Immature natural killer cell (primary cell): Measurements from ENCODE around the gene TDRD7. TPM values are rescaled to one million over a fixed set of nuclear protein-coding genes. Genes with fewer than 3 reads are reported as not detected.
A peak's percentile ranks its signal among the peaks of the same experiment; 100 is the strongest.

ENCODE experiments used
- DNase-seq, 3 donors: peaks; one replicate each; pipeline ENCODE4 v3.0.0; 2022; ENCODE audit warnings: mixed read lengths in 1 of 3
- H3K27ac Mint-ChIP-seq, 6 donors: one replicate each; pipeline ENCODE4 v1.8.0; 2020; ENCODE audit warnings: mixed read lengths in 6 of 6, mild to moderate bottlenecking in 5 of 6, inconsistent platforms in 4 of 6, moderate library complexity in 3 of 6
- H3K27me3 Mint-ChIP-seq, 3 donors: one replicate each; pipeline ENCODE4 v1.8.0; 2020 to 2021; ENCODE audit warnings: low read depth in 3 of 3, mild to moderate bottlenecking in 3 of 3, mixed read lengths in 3 of 3, moderate library complexity in 3 of 3, inconsistent platforms in 1 of 3
- H3K36me3 Mint-ChIP-seq, 3 donors: one replicate each; pipeline ENCODE4 v1.8.0; 2020; ENCODE audit warnings: mixed read lengths in 3 of 3, inconsistent platforms in 2 of 3, mild to moderate bottlenecking in 2 of 3
- H3K4me1 Mint-ChIP-seq, 2 donors: one replicate each; pipeline ENCODE4 v1.8.0; 2020; ENCODE audit warnings: inconsistent platforms in 2 of 2, mild to moderate bottlenecking in 2 of 2, mixed read lengths in 2 of 2, moderate library complexity in 1 of 2
- H3K4me3 Mint-ChIP-seq, 5 donors: one replicate each; pipeline ENCODE4 v1.8.0; 2020; ENCODE audit warnings: mild to moderate bottlenecking in 5 of 5, mixed read lengths in 5 of 5, inconsistent platforms in 3 of 5, moderate library complexity in 3 of 5
- H3K9me3 Mint-ChIP-seq, 6 donors: one replicate each; pipeline ENCODE4 v1.8.0; 2020; ENCODE audit warnings: mild to moderate bottlenecking in 6 of 6, mixed read lengths in 6 of 6, inconsistent platforms in 4 of 6, moderate library complexity in 3 of 6
- polyA plus RNA-seq, 3 donors: library from polyadenylated mRNA; unstranded; fragments of 300-500 nt; fragmentation: Illumina TruSeq; gene quantifications; one replicate each; pipeline ENCODE4 v1.2.3, GENCODE V29; 2021

TDRD7 gene
- polyA plus RNA-seq, 3 donors from 2014 or later, result 6.9 to 9.4 (median 8.4) TPM

DNA sequence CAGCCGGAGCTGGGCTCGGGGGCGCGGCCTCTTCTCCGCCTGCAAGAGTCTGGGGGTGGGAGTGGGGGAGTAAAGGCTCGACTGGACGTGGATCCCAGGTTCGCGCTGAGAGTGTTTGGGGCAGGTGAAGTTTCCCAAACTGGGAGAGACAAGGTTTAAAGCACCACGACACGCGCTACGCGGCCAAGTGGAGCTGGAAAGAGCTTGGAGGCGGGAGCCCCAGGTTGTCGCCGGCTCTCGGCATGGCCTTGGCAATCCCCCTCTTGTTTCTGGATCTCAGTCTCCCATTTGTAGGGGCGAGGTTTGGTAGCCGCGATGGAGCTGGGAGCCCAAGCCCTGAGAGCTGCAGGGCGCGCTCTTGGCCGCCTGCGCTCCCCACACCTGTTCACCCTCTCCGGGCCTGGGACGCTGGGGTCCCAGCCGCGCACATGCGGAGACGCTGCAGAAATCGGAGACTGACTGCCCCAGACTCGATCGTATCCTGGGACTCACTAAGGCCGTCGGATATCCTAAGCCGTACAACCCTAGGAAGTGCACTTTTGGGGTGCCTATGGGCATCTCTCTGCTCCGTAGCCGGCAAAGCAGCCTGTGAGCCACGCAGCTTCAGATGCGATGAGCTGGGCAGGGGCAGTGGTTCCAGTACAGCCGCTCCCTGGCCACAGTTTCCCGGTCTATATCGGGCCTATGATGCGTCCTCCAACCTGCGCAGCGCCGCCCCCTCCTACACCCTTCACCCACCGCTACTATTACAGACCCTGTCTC is 90.5 kb downstream of the TDRD7 start:
- H3K27ac Mint-ChIP-seq, result no peak overlapping the region
- H3K4me3 Mint-ChIP-seq, result peak overlapping the region; percentile 62 to 84 (median 75)
- H3K27me3 Mint-ChIP-seq, result peaks cover 13 to 19% (median 18%) of the 10 kb centered on the region in 3 donors
- H3K36me3 Mint-ChIP-seq, result no peaks in the 10 kb centered on the region
- H3K9me3 Mint-ChIP-seq, result no peaks in the 10 kb centered on the region
- DNase-seq, result no peak
- peaks cover 19 to 21% of the 10 kb centered on the region in 2 donors for H3K4me1 Mint-ChIP-seq

DNA sequence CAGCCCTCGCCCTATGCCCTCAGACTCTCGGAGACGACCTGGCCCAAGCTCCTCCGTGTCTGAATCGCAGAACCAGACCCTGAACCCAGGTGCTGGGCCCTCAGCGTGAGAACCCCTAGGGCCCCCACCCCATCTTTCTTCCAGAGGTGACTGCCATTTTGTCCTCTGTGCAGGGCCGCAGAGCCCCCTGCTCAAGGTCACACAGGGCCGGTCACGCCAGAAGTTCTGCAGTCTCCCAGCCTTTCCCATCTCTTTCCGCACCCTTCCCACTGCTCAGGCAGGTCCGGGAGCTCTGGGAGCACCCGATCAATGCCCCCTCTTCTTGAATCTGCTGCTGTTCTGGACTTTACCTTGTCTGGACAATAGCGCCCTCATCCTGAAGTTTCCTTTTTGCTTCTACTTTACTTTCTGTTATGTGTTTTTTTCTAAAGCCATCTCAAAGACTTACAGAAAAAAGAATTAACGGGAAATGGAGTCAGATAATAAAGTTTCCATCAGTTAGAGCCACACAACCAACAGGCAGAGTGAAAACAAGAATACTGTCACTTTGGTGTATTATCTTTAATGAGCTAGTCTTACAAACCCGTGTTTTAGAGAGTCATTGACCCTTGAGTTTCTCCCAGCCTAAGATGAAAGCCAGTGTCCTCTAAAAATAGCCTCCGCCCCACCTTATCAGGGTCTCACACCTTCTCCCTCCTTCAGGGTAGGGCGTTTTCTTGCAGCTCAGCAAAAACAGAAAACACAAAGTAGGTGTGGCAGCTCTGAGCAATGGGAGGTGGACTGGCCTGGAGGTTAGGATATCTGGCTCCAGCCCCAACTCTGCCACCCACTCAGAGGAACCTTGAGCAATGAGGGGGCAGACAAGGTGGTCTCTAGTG is 91.3 kb downstream of the TDRD7 start:
- Mint-ChIP-seq H3K4me3 (peak overlapping the region; percentile 62 to 84 (median 75)), H3K9me3 (no peaks in the 10 kb centered on the region), H3K4me1 (peaks cover 19 to 21% of the 10 kb centered on the region in 2 donors), H3K36me3 (no peaks in the 10 kb centered on the region), H3K27ac (no peak overlapping the region), H3K27me3 (peaks cover 13 to 23% (median 18%) of the 10 kb centered on the region in 3 donors)
- no peak for DNase-seq

DNA sequence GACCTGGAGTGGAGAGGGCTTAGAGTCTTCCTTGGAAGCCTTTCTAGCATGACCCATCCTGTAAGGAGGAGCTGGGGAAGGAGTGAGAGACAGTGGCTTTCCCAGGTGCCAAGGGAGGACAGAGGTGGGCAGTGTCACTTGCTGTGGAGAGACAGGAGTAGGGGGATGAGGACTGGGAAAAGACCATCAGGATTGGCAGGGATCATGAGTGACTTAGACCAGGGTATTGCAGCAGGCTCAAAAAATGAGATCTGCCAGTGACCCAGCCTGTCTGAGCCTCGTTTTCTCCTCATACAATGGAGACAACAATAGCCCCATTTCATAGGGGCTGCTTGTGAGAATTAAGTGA is 91.9 kb downstream of the TDRD7 start:
- no peaks in the 10 kb centered on the region for H3K9me3 Mint-ChIP-seq
- no peak overlapping the region for H3K4me3 Mint-ChIP-seq
- no peaks in the 10 kb centered on the region for H3K36me3 Mint-ChIP-seq
- H3K4me1 Mint-ChIP-seq, result peaks cover 19 to 21% of the 10 kb centered on the region in 2 donors
- peaks cover 13 to 24% (median 18%) of the 10 kb centered on the region in 3 donors for H3K27me3 Mint-ChIP-seq
- no peak for DNase-seq
- H3K27ac Mint-ChIP-seq, result no peak overlapping the region

DNA sequence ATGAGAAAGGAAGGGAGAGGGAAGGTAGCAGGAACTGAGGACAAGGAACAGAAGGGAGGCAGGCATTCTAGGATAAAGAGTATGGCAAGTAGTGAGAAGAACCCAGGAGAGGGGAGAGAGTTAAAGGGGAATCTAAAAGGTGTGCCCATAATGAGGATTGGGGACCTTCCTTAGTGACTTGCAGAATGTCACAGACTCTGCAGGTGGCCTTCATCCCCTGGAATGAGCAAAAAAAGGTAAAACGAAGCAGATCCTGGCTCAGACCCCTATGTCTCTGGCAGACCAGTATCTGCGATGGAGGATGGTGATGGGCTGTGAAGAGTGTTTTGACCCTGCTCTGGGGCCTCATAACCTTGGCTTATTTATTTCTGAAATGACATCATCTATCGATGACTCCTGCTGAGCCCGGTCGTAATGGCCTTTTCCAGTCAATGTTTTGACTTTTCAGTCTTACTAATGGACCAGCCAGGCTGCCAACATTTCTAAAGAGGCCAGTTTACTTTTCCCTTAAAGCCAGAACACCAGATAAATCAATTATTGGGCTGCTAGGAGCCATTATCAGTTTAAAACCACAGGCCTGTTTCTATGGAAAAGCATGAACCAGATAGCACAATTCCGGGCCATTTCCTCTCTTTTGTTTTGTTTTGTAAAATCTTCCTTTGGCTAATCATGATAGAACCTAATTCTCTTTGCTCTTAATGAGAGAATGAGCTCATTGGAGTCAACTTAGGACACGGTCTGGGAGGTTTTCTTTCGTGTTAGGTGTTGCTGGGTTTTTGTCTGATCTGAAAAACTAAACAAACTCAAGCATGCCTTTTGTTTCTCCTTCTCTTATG is 92.7 kb downstream of the TDRD7 start:
- Mint-ChIP-seq H3K27ac (no peak overlapping the region), H3K9me3 (no peaks in the 10 kb centered on the region), H3K36me3 (no peaks in the 10 kb centered on the region), H3K27me3 (peaks cover 13 to 24% (median 18%) of the 10 kb centered on the region in 3 donors), H3K4me3 (no peak overlapping the region), H3K4me1 (peaks cover 19 to 21% of the 10 kb centered on the region in 2 donors)
- no peak for DNase-seq

GRCh38 chr9:97505845-97506244 is 93.9 kb downstream of the TDRD7 start:
- DNase-seq, result no peak
- Mint-ChIP-seq H3K4me3 (no peak overlapping the region), H3K27ac (no peak overlapping the region), H3K4me1 (peaks cover 17 to 19% of the 10 kb centered on the region in 2 donors), H3K9me3 (no peaks in the 10 kb centered on the region), H3K27me3 (peaks cover 13 to 24% (median 14%) of the 10 kb centered on the region in 3 donors), H3K36me3 (no peaks in the 10 kb centered on the region)

DNA sequence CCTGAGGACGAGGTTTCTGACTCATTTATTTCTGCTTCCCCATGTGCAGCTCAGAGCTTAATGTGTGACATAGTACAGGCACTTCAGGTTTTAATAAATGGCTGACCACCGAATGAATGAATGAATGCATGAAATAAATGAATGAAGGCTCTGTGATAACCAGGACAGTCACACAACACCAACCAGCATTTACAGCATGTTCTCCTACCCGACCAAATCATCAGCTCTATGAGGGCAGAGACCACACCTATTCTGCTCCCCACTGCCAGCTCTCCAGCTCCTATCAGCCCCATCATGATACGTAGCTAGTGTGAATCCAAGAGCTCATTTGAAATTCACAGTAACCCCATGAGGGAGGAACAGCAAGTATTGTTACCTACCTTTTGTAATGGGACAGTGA is 94.4 kb downstream of the TDRD7 start:
- DNase-seq, result no peak
- Mint-ChIP-seq H3K9me3 (no peaks in the 10 kb centered on the region), H3K4me1 (peaks cover 14 to 15% of the 10 kb centered on the region in 2 donors), H3K4me3 (no peak overlapping the region), H3K27me3 (peaks cover 10 to 24% (median 11%) of the 10 kb centered on the region in 3 donors), H3K36me3 (no peaks in the 10 kb centered on the region), H3K27ac (no peak overlapping the region)

DNA sequence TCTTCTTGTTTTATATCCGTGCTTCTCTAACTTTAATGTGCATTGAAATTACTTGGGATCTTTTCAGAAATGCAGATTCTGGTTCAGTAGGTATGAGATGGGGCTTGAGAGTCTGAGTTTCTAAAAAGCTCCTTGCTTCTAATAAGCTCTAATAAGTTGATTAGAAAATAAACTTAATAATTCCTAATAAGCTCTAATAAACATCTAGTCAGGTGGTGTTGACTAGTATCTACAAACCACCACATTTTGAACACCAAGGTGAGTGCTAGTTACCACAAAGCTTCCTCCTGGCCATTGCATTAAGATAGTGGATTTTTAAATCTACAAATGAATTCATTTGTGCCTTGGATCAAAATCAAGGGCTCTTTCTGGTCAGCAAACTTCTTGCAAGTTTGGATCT is 94.9 kb downstream of the TDRD7 start:
- no peak overlapping the region for H3K27ac Mint-ChIP-seq
- H3K9me3 Mint-ChIP-seq, result no peaks in the 10 kb centered on the region
- H3K4me3 Mint-ChIP-seq, result no peak overlapping the region
- H3K4me1 Mint-ChIP-seq, result peaks cover 14 to 15% of the 10 kb centered on the region in 2 donors
- peaks cover 10 to 24% (median 11%) of the 10 kb centered on the region in 3 donors for H3K27me3 Mint-ChIP-seq
- DNase-seq, result no peak
- no peaks in the 10 kb centered on the region for H3K36me3 Mint-ChIP-seq

- no peak for DNase-seq
- H3K4me1 Mint-ChIP-seq, result peaks cover 9 to 10% of the 10 kb centered on the region in 2 donors
- H3K4me3 Mint-ChIP-seq, result no peak overlapping the region
- H3K27me3 Mint-ChIP-seq, result peaks cover 9 to 21% (median 10%) of the 10 kb centered on the region in 3 donors
- no peaks in the 10 kb centered on the region for H3K36me3 Mint-ChIP-seq
- H3K27ac Mint-ChIP-seq, result no peak overlapping the region
- no peaks in the 10 kb centered on the region for H3K9me3 Mint-ChIP-seq
Observed at GRCh38 chr9:97507428-97507984, 95.6 kb downstream of the TDRD7 start.

GRCh38 chr9:97508852-97509251 is 97.0 kb downstream of the TDRD7 start:
- Mint-ChIP-seq H3K27me3 (peaks cover 0 to 10% (median 5%) of the 10 kb centered on the region in 3 donors), H3K27ac (no peak overlapping the region), H3K9me3 (no peaks in the 10 kb centered on the region), H3K36me3 (no peaks in the 10 kb centered on the region), H3K4me3 (no peak overlapping the region), H3K4me1 (no peaks in the 10 kb centered on the region)
- no peak for DNase-seq

GRCh38 chr9:97510797-97511654 is 99.1 kb downstream of the TDRD7 start:
- Mint-ChIP-seq H3K4me3 (no peak overlapping the region), H3K4me1 (no peaks in the 10 kb centered on the region), H3K9me3 (no peaks in the 10 kb centered on the region), H3K36me3 (no peaks in the 10 kb centered on the region), H3K27me3 (peaks cover 0 to 5% (median 2%) of the 10 kb centered on the region in 3 donors), H3K27ac (no peak overlapping the region)
- no peak for DNase-seq

GRCh38 chr9:97511655-97512427 is 99.9 kb downstream of the TDRD7 start:
- Mint-ChIP-seq H3K4me3 (no peak overlapping the region), H3K36me3 (no peaks in the 10 kb centered on the region), H3K4me1 (no peaks in the 10 kb centered on the region), H3K27ac (no peak overlapping the region), H3K9me3 (no peaks in the 10 kb centered on the region), H3K27me3 (peaks cover 0 to 9% (median 5%) of the 10 kb centered on the region in 3 donors)
- DNase-seq, result no peak

GRCh38 chr9:97512966-97513560 is 101.2 kb downstream of the TDRD7 start:
- H3K27ac Mint-ChIP-seq, result no peak overlapping the region
- no peaks in the 10 kb centered on the region for H3K9me3 Mint-ChIP-seq
- peaks cover 2 to 8% (median 7%) of the 10 kb centered on the region in 3 donors for H3K27me3 Mint-ChIP-seq
- DNase-seq, result no peak
- no peaks in the 10 kb centered on the region for H3K36me3 Mint-ChIP-seq
- no peak overlapping the region for H3K4me3 Mint-ChIP-seq
- no peaks in the 10 kb centered on the region for H3K4me1 Mint-ChIP-seq
